Neural cell (in vitro differentiated cells): ENCODE measurements around the gene NID2. TPM values are rescaled to one million over a fixed set of nuclear protein-coding genes. Genes with fewer than 3 reads are reported as not detected.

Experiments
- H2AFZ ChIP-seq: fragments of 200-600, 300-800 bp; sonication (generic), shearing (Covaris generic); 2 replicates; pipeline ENCODE4 v1.6.0; 2014; ENCODE audit warnings: low read depth, mild to moderate bottlenecking, antibody characterized with exemption, low read length, moderate library complexity
- H3F3A ChIP-seq: fragments of 200-600 bp; shearing (Covaris generic); 2 replicates; pipeline ENCODE4 v1.6.1; 2016; ENCODE audit warnings: mild to moderate bottlenecking, moderate library complexity, mixed read lengths, antibody characterized with exemption, low read length; ENCODE audit not compliant: insufficient read depth, poor library complexity, severe bottlenecking
- H3K27ac ChIP-seq: fragments of 200-600, 300-800 bp; sonication (generic), shearing (Covaris generic); 2 replicates; pipeline ENCODE4 v1.5.1; 2014; ENCODE audit warnings: mild to moderate bottlenecking, low read length, moderate library complexity
- H3K27me3 ChIP-seq: fragments of 300-800, 200-600 bp; sonication (generic), shearing (Covaris generic); 2 replicates; pipeline ENCODE4 v1.6.0; 2014; ENCODE audit warnings: mild to moderate bottlenecking, low read depth, low read length, moderate library complexity; ENCODE audit not compliant: insufficient read depth
- H3K36me3 ChIP-seq: fragments of 300-800, 200-600 bp; sonication (generic), shearing (Covaris generic); 2 replicates; pipeline ENCODE4 v1.5.1; 2014; ENCODE audit warnings: mild to moderate bottlenecking, antibody characterized with exemption, low read length, moderate library complexity; ENCODE audit not compliant: insufficient read depth
- H3K4me2 ChIP-seq: fragments of 300-800, 200-600 bp; sonication (generic), shearing (Covaris generic); 2 replicates; pipeline ENCODE4 v1.6.0; 2014; ENCODE audit warnings: mild to moderate bottlenecking, low read length
- H3K4me3 ChIP-seq: fragments of 300-800, 200-600 bp; sonication (generic), shearing (Covaris generic); 2 replicates; pipeline ENCODE4 v1.5.1; 2014; ENCODE audit warnings: mild to moderate bottlenecking, low read length, moderate library complexity
- H3K79me2 ChIP-seq: fragments of 200-600 bp; shearing (Covaris generic); replicated peaks from 2 replicates; pipeline ENCODE4 v1.6.0; 2014; ENCODE audit warnings: mild to moderate bottlenecking, low read length, moderate library complexity; ENCODE audit not compliant: insufficient read depth
- H3K9ac ChIP-seq: fragments of 300-800, 200-600 bp; sonication (generic), shearing (Covaris generic); 2 replicates; pipeline ENCODE4 v1.6.1; 2016; ENCODE audit warnings: mild to moderate bottlenecking, low read length, mixed read lengths
- H3K9me2 ChIP-seq: fragments of 200-600 bp; shearing (Covaris generic); 2 replicates; pipeline ENCODE4 v1.6.1; 2016; ENCODE audit warnings: mild to moderate bottlenecking, low read length, mixed read lengths; ENCODE audit not compliant: insufficient read depth
- H3K9me3 ChIP-seq: fragments of 200-600, 300-800 bp; sonication (generic), shearing (Covaris generic); 2 replicates; pipeline ENCODE4 v1.6.1; 2016; ENCODE audit warnings: mild to moderate bottlenecking, mixed run types, low read length, moderate library complexity, mixed read lengths
- H4K20me1 ChIP-seq: fragments of 200-600 bp; shearing (Covaris generic); 2 replicates; pipeline ENCODE4 v1.6.1; 2016; ENCODE audit warnings: mild to moderate bottlenecking, mixed run types; ENCODE audit not compliant: insufficient read depth
- EP300 ChIP-seq: fragments of 450-650 bp; conservative IDR thresholded peaks from 2 replicates; pipeline ENCODE4 v1.6.1; 2014; ENCODE audit warnings: antibody characterized with exemption, mild to moderate bottlenecking, moderate library complexity; ENCODE audit not compliant: poor library complexity, severe bottlenecking
- EZH2 ChIP-seq: fragments of 200-600, 300-800 bp; shearing (Covaris generic), sonication (generic); IDR thresholded peaks from 2 replicates; pipeline ENCODE4 v1.6.1; 2014; ENCODE audit warnings: antibody characterized with exemption, low read length, borderline replicate concordance, mild to moderate bottlenecking; ENCODE audit not compliant: insufficient read depth, poor library complexity, severe bottlenecking
- MXI1 ChIP-seq: fragments of 450-650 bp; conservative IDR thresholded peaks from 2 replicates; pipeline ENCODE4 v1.6.1; 2014; ENCODE audit warnings: antibody characterized with exemption, mild to moderate bottlenecking; ENCODE audit not compliant: poor library complexity, severe bottlenecking
- POLR2AphosphoS5 ChIP-seq: IDR thresholded peaks from 2 replicates; pipeline ENCODE4 v1.6.1; 2012
- RAD21 ChIP-seq: fragments of 450-650 bp; conservative IDR thresholded peaks from 2 replicates; pipeline ENCODE4 v1.6.1; 2014; ENCODE audit warnings: antibody characterized with exemption, mild to moderate bottlenecking, moderate library complexity
- SMC3 ChIP-seq: fragments of 450-650 bp; conservative IDR thresholded peaks from 2 replicates; pipeline ENCODE4 v1.6.1; 2014; ENCODE audit warnings: antibody characterized with exemption, mild to moderate bottlenecking, moderate library complexity; ENCODE audit not compliant: poor library complexity
- TAF1 ChIP-seq: IDR thresholded peaks from 2 replicates; pipeline ENCODE4 v1.6.1; 2012; ENCODE audit warnings: low read depth
- polyA plus RNA-seq: library from polyadenylated mRNA; depleted of rRNA; stranded (reverse); fragments of >200 nt; gene quantifications from 2 replicates; pipeline ENCODE4 v1.2.3, GENCODE V29; 2014
- TF ChIP-seq, protein P1 (sequence below): IDR thresholded peaks from 2 replicates; pipeline ENCODE4 v1.6.1; 2012; ENCODE audit warnings: borderline replicate concordance
- TF ChIP-seq, protein P2 (sequence below): fragments of 450-650 bp; IDR thresholded peaks from 2 replicates; pipeline ENCODE4 v1.5.1; 2014; ENCODE audit warnings: antibody characterized with exemption, mild to moderate bottlenecking, moderate library complexity; ENCODE audit not compliant: poor library complexity, severe bottlenecking

NID2 gene
- polyA plus RNA-seq, 1 donor from 2014 or later: 1.1 TPM

DNA sequence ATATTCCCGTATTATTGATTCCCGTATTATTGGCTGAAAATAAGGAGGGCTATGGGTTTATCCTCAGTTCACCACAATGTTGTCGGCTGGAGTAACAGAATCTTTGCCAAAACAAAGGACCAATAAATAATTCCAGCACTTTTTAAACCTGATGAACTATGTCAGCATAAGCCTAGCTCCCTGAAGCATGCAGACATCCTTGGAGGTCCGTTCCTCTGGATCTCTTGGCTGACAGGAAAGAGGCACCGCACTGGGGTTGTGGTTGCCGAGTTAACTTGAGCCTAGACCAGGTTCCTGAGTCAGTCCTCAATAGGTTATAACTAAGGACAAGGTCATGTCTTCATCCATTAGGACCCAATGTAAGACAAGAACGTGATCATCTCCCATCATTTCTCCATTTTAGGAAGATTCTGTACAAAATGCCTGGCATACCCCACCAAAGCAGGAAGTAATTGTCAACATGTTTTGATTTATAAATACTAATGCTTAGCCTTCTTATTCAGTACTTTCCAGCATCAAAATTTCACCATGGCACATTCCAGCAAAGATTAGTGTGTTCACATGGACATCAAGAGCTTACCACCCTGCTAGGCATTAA is 36.6 kb downstream of the NID2 start:
- no peak overlapping the region for H3K9ac ChIP-seq
- no peaks in the 10 kb centered on the region for H3F3A ChIP-seq
- no peaks in the 10 kb centered on the region for H3K9me3 ChIP-seq
- H4K20me1 ChIP-seq: no peaks in the 10 kb centered on the region
- H3K9me2 ChIP-seq: no peaks in the 10 kb centered on the region
- H3K27ac ChIP-seq: no peak overlapping the region
- H3K36me3 ChIP-seq: no peaks in the 10 kb centered on the region
- no peak for TF ChIP-seq TAF1
- TF ChIP-seq, protein P1, sequence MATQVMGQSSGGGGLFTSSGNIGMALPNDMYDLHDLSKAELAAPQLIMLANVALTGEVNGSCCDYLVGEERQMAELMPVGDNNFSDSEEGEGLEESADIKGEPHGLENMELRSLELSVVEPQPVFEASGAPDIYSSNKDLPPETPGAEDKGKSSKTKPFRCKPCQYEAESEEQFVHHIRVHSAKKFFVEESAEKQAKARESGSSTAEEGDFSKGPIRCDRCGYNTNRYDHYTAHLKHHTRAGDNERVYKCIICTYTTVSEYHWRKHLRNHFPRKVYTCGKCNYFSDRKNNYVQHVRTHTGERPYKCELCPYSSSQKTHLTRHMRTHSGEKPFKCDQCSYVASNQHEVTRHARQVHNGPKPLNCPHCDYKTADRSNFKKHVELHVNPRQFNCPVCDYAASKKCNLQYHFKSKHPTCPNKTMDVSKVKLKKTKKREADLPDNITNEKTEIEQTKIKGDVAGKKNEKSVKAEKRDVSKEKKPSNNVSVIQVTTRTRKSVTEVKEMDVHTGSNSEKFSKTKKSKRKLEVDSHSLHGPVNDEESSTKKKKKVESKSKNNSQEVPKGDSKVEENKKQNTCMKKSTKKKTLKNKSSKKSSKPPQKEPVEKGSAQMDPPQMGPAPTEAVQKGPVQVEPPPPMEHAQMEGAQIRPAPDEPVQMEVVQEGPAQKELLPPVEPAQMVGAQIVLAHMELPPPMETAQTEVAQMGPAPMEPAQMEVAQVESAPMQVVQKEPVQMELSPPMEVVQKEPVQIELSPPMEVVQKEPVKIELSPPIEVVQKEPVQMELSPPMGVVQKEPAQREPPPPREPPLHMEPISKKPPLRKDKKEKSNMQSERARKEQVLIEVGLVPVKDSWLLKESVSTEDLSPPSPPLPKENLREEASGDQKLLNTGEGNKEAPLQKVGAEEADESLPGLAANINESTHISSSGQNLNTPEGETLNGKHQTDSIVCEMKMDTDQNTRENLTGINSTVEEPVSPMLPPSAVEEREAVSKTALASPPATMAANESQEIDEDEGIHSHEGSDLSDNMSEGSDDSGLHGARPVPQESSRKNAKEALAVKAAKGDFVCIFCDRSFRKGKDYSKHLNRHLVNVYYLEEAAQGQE: no peak
- no peak for TF ChIP-seq EP300
- TF ChIP-seq MXI1: no peak
- no peak for TF ChIP-seq RAD21
- TF ChIP-seq EZH2: no peak
- TF ChIP-seq, protein P2, sequence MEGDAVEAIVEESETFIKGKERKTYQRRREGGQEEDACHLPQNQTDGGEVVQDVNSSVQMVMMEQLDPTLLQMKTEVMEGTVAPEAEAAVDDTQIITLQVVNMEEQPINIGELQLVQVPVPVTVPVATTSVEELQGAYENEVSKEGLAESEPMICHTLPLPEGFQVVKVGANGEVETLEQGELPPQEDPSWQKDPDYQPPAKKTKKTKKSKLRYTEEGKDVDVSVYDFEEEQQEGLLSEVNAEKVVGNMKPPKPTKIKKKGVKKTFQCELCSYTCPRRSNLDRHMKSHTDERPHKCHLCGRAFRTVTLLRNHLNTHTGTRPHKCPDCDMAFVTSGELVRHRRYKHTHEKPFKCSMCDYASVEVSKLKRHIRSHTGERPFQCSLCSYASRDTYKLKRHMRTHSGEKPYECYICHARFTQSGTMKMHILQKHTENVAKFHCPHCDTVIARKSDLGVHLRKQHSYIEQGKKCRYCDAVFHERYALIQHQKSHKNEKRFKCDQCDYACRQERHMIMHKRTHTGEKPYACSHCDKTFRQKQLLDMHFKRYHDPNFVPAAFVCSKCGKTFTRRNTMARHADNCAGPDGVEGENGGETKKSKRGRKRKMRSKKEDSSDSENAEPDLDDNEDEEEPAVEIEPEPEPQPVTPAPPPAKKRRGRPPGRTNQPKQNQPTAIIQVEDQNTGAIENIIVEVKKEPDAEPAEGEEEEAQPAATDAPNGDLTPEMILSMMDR: no peak
- TF ChIP-seq SMC3: no peak
- TF ChIP-seq POLR2AphosphoS5: no peak
- H3K79me2 ChIP-seq: no peaks in the 10 kb centered on the region
- no peaks in the 10 kb centered on the region for H3K27me3 ChIP-seq
- H3K4me2 ChIP-seq: no peak overlapping the region
- no peak overlapping the region for H3K4me3 ChIP-seq
- no peak overlapping the region for H2AFZ ChIP-seq

DNA sequence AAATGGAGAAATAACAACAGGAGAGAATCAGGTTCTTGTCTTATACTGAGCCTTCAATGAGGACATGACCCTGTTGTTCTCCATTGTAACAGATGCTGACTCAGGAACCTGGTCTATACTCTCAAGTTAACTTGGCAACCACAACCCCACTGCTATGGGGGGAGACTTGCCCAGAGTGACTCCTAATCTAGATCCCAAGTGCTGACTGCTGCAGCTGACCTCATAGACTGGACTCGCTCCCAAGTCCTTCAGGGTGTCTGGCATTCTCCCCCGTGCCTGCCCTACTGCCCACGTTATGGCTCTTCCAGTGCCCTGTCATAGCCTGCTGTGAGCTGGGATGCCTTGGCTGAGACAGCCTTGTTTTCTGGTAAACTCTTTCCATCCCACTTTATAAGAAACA is 37.1 kb downstream of the NID2 start:
- Histone ChIP-seq H3K79me2 (no peaks in the 10 kb centered on the region), H4K20me1 (no peaks in the 10 kb centered on the region), H2AFZ (no peak overlapping the region), H3K9me3 (no peaks in the 10 kb centered on the region), H3K9ac (no peak overlapping the region), H3K27ac (no peak overlapping the region), H3K27me3 (no peaks in the 10 kb centered on the region), H3K9me2 (no peaks in the 10 kb centered on the region), H3K4me2 (no peak overlapping the region), H3F3A (no peaks in the 10 kb centered on the region), H3K4me3 (no peak overlapping the region), H3K36me3 (no peaks in the 10 kb centered on the region)
- TF ChIP-seq EP300 (no peak), EZH2 (no peak), MXI1 (no peak), RAD21 (no peak)
- TF ChIP-seq, protein P1: no peak
